Memory B cell (primary cell): ENCODE measurements around the gene SPTBN1.
A peak's percentile ranks its signal among the peaks of the same experiment; 100 is the strongest.

Experiments
- ATAC-seq: fragments of 150-1000 bp; cut with Tn5 transposase; 2 replicates; pipeline ENCODE4 v1.10.0; 2021; ENCODE audit warnings: low read depth, mild to moderate bottlenecking, moderate library complexity
- DNase-seq, 2 donors: peaks; one replicate each; pipeline ENCODE4 v3.0.0; 2022; ENCODE audit warnings: low spot score in 2 of 2
- H3K27ac Mint-ChIP-seq: one replicate; pipeline ENCODE4 v1.8.0; 2022; ENCODE audit warnings: mild to moderate bottlenecking, moderate library complexity, mixed read lengths
- H3K27me3 Mint-ChIP-seq: one replicate; pipeline ENCODE4 v1.8.0; 2022; ENCODE audit warnings: mixed read lengths
- H3K36me3 Mint-ChIP-seq: one replicate; pipeline ENCODE4 v1.8.0; 2022; ENCODE audit warnings: mild to moderate bottlenecking, mixed read lengths
- H3K4me1 Mint-ChIP-seq: one replicate; pipeline ENCODE4 v1.8.0; 2022; ENCODE audit warnings: mixed read lengths
- H3K4me3 Mint-ChIP-seq: one replicate; pipeline ENCODE4 v1.8.0; 2022; ENCODE audit warnings: mild to moderate bottlenecking, moderate library complexity, mixed read lengths
- H3K9me3 Mint-ChIP-seq: one replicate; pipeline ENCODE4 v1.8.0; 2022; ENCODE audit warnings: mixed read lengths

The SPTBN1 gene

DNA sequence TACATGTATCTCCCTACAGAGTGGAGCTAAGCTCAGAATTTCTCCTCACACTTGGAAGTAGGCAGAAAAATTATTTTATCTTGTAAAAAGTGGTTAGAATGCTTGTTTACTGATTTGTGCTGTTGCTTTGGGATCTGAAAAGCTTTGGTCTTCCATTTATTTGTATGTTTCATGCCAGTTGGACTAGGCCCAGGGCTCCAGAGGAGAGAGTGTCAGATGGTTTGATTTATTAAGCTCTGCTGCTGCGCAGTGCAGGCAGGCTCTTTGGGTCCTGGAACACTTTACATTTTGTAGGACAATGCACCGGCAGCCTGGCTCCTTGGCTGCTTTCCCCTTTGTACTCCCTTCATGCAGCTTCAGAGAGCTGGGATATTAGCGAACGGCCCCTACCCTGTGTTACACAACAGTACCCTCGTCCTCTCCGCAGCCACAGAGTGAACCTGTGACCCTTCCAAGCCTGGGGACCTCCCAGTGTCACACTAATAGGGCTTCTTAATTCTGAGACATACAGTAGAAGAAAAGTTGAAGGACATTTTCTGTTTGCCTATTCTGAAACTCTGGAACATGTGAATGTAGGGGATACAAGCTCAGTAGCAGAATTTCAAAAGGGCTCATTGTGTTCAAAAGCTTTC, 210.6 kb downstream of the SPTBN1 start:
- peak overlapping the region; percentile 41 for H3K27ac Mint-ChIP-seq

DNA sequence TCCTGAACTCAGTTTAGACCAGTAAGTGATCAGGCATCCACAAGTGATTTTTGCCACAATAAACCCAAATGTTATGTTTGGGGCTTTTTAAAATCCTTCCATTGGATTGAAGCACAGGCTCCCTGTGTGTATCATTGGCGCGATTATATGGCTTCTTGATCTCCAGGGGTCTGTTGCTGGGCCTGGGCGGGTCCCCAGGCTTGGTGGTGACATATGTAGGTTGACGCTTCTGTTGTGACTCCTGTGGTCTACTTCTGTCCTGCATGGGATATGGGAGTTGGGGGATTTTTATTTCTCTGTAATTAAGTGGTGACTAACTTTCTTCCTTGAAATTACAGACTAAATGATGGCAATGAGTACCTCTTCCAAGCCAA, 211.1 kb downstream of the SPTBN1 start:
- Mint-ChIP-seq H3K4me1 (peaks cover 6% of the 10 kb centered on the region), H3K27ac (peak overlapping the region; percentile 24), H3K4me3 (no peak overlapping the region), H3K27me3 (no peaks in the 10 kb centered on the region), H3K9me3 (no peaks in the 10 kb centered on the region), H3K36me3 (peaks cover 40% of the 10 kb centered on the region)
- ATAC-seq (no peak), DNase-seq (no peak)

More for the DNA sequence above, 210.6 kb downstream of the SPTBN1 start:
- DNase-seq (no peak), ATAC-seq (no peak)
- peaks cover 40% of the 10 kb centered on the region for H3K36me3 Mint-ChIP-seq
- H3K27me3 Mint-ChIP-seq: no peaks in the 10 kb centered on the region
- H3K4me1 Mint-ChIP-seq: peaks cover 4% of the 10 kb centered on the region
- no peaks in the 10 kb centered on the region for H3K9me3 Mint-ChIP-seq
- H3K4me3 Mint-ChIP-seq: no peak overlapping the region

DNA sequence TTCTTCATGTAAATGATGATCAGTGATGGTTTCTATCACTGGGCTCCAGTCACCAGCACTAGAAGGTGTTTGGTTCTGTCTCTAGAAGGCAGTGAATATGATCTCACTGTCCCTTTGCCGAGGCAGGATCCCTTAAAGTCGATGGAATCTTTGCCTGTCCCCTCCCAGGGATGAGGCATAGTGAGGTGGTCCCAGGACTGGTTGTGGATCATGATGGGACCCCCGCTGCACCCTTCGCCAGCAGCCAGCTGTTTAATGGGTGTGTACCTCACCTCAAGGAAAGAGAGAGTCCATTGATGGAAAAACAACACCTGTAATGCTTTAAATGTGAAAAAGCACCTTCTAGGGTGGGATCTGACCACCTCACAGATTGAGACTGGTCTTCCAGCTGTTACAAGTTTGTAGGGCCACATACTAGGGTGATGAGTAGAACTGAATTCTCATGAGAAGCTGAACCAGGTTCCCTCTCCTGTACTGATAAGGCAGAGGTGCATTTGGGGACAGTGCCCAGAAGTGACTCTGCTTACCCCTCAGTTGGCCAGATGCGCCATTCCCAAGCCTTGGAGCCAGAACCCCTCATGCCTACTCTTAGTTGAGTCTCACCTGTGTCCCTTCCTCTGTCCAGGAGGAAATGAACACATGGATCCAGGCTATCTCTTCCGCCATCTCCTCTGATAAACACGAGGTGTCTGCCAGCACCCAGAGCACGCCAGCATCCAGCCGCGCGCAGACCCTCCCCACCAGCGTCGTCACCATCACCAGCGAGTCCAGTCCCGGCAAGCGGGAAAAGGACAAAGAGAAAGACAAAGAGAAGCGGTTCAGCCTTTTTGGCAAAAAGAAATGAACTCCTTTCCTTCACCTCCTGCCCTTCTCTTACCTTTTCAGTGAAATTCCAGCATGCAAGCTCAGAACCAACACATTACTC, 211.9 kb downstream of the SPTBN1 start:
- H3K4me1 Mint-ChIP-seq: peaks cover 13% of the 10 kb centered on the region
- H3K36me3 Mint-ChIP-seq: peaks cover 34% of the 10 kb centered on the region
- ATAC-seq (no peak), DNase-seq (no peak)
- peak overlapping the region; percentile 38 for H3K27ac Mint-ChIP-seq
- H3K9me3 Mint-ChIP-seq: no peaks in the 10 kb centered on the region
- H3K27me3 Mint-ChIP-seq: no peaks in the 10 kb centered on the region
- no peak overlapping the region for H3K4me3 Mint-ChIP-seq

- no peak for DNase-seq
- H3K4me3 Mint-ChIP-seq: no peak overlapping the region
- no peak for ATAC-seq
- H3K27me3 Mint-ChIP-seq: no peaks in the 10 kb centered on the region
- peaks cover 34% of the 10 kb centered on the region for H3K36me3 Mint-ChIP-seq
- no peak overlapping the region for H3K27ac Mint-ChIP-seq
- no peaks in the 10 kb centered on the region for H3K9me3 Mint-ChIP-seq
- peaks cover 19% of the 10 kb centered on the region for H3K4me1 Mint-ChIP-seq
Observed at GRCh38 chr2:54668711-54669110, 212.6 kb downstream of the SPTBN1 start.

- DNase-seq: no peak
- peaks cover 19% of the 10 kb centered on the region for H3K4me1 Mint-ChIP-seq
- H3K9me3 Mint-ChIP-seq: no peaks in the 10 kb centered on the region
- peaks cover 29% of the 10 kb centered on the region for H3K36me3 Mint-ChIP-seq
- H3K27me3 Mint-ChIP-seq: no peaks in the 10 kb centered on the region
- no peak for ATAC-seq
- H3K4me3 Mint-ChIP-seq: no peak overlapping the region
- no peak overlapping the region for H3K27ac Mint-ChIP-seq
Observed at GRCh38 chr2:54669677-54670484, 213.8 kb downstream of the SPTBN1 start.

GRCh38 chr2:54670485-54671009, 214.4 kb downstream of the SPTBN1 start:
- Mint-ChIP-seq H3K36me3 (peaks cover 25% of the 10 kb centered on the region), H3K4me1 (peaks cover 15% of the 10 kb centered on the region), H3K27me3 (no peaks in the 10 kb centered on the region), H3K27ac (no peak overlapping the region), H3K9me3 (no peaks in the 10 kb centered on the region), H3K4me3 (no peak overlapping the region)
- ATAC-seq (no peak), DNase-seq (no peak)

DNA sequence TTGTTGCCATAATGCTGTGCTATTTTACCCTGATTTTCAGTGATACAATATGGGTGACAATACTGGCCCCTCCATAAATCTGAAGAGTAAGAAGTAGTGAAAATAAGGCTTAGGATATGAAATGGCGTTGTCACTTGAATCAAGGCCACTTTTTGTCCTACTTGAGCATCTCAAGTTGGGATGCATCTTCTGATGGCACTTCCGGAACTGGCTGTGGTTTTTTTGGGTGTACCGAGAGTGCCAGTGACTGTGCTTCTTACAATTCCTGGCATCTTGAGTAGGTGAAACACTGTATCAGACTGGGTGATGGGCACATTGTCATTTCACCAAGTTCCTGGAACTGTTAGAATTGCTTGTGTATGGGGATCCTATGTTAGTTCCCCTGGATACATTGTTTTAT, 214.9 kb downstream of the SPTBN1 start:
- peaks cover 15% of the 10 kb centered on the region for H3K4me1 Mint-ChIP-seq
- DNase-seq (no peak), ATAC-seq (no peak)

DNA sequence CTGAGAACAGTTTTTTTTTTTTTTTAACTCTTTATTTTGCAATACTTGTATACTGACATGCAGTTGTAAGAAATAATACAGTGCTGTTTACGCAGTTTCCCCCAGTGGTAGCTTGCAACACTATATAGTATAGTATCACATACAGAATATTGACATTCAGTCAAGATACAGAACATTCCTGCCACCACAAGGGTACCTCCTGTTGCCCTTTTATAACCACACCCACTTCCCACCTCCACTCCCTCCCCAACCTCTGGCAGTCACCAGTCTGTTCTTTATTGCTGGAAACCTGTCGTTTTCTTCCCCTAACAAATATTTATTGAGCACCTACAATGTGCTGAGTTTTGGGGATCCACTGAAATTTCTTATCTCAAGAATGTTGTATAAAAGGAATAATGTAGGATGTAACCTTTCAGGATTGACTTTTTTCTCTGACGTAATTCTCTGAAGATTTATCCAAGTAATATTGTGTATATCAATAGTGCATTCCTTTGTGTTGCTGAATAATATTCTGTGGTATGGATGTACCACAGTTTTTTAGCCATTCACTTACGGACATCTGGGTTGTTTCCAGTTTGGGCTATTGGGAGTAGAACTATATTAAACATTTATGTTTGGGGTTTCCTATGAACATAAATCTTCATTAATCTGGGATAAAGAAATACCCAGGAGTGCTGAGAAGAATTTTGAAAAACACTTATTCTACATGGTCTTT, 215.9 kb downstream of the SPTBN1 start:
- Mint-ChIP-seq H3K36me3 (peaks cover 22% of the 10 kb centered on the region), H3K4me1 (peaks cover 17% of the 10 kb centered on the region), H3K27me3 (no peaks in the 10 kb centered on the region), H3K4me3 (no peak overlapping the region), H3K27ac (peak overlapping the region; percentile 81), H3K9me3 (no peaks in the 10 kb centered on the region)
- DNase-seq (no peak), ATAC-seq (no peak)

More for the DNA sequence above, 214.9 kb downstream of the SPTBN1 start:
- H3K4me3 Mint-ChIP-seq: no peak overlapping the region
- H3K9me3 Mint-ChIP-seq: no peaks in the 10 kb centered on the region
- H3K27ac Mint-ChIP-seq: no peak overlapping the region
- no peaks in the 10 kb centered on the region for H3K27me3 Mint-ChIP-seq
- H3K36me3 Mint-ChIP-seq: peaks cover 24% of the 10 kb centered on the region

- no peaks in the 10 kb centered on the region for H3K9me3 Mint-ChIP-seq
- no peaks in the 10 kb centered on the region for H3K27me3 Mint-ChIP-seq
- ATAC-seq (peak; percentile 89), DNase-seq (peak; percentile 26 to 29)
- peak overlapping the region; percentile 16 for H3K4me3 Mint-ChIP-seq
- peaks cover 19% of the 10 kb centered on the region for H3K4me1 Mint-ChIP-seq
- H3K27ac Mint-ChIP-seq: peak overlapping the region; percentile 81
- peaks cover 19% of the 10 kb centered on the region for H3K36me3 Mint-ChIP-seq
Observed at GRCh38 chr2:54672590-54673456, 216.7 kb downstream of the SPTBN1 start.

DNA sequence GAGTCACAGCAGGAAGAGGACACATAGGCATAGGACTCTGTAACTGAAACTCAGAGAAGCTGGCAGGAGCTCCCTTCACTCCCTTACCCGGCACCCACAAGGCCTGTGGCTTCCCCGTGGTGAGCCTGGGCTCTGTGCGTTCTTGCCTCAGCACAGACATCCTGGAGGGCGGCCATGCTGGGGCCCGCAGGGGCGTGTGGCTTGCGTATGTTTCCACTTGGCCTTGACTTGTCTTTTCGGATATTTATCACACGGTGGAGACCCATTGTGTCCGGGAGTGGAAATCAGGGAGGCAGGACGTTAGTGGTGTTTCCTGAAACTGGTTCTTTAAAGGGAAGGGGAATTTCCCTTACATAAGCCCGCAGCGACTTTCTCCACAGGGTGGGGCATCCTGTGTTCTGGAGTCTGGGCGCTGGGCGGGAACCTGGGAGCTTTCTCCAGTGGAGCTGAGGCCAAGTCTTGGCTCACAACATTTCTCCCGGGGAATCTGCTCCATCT, 217.4 kb downstream of the SPTBN1 start:
- peaks cover 14% of the 10 kb centered on the region for H3K36me3 Mint-ChIP-seq
- DNase-seq: peak in 1 of 2 donors; percentile 18
- peak overlapping the region; percentile 16 for H3K4me3 Mint-ChIP-seq
- peak overlapping the region; percentile 81 for H3K27ac Mint-ChIP-seq
- no peaks in the 10 kb centered on the region for H3K9me3 Mint-ChIP-seq
- ATAC-seq: peak; percentile 64
- no peaks in the 10 kb centered on the region for H3K27me3 Mint-ChIP-seq
- peaks cover 24% of the 10 kb centered on the region for H3K4me1 Mint-ChIP-seq

DNA sequence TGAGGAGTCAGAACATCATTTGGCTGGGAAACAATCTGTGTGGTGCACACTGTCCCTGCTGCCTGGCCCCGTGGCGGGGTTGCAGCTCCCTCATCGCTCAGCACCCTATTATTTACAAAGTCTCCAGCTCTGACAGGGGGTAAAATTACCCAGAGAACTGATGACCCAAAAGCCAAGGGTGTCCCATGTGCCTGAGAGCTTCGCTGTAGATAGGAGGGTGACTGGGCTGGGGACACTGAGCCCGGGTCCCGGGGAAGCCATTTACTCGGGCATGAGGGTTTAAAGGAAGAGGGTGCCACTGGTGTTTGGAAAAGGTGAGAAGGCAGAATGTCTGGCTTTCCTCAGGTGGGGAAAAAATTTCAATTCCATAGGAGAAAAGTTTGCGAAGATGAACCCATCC, 219.2 kb downstream of the SPTBN1 start:
- Mint-ChIP-seq H3K4me1 (peaks cover 31% of the 10 kb centered on the region), H3K4me3 (no peak overlapping the region), H3K27me3 (peaks cover 3% of the 10 kb centered on the region), H3K9me3 (no peaks in the 10 kb centered on the region), H3K36me3 (peaks cover 7% of the 10 kb centered on the region), H3K27ac (no peak overlapping the region)
- no peak for DNase-seq
- no peak for ATAC-seq

GRCh38 chr2:54675738-54676137, 219.6 kb downstream of the SPTBN1 start:
- Mint-ChIP-seq H3K27me3 (peaks cover 4% of the 10 kb centered on the region), H3K36me3 (peaks cover 4% of the 10 kb centered on the region), H3K27ac (no peak overlapping the region), H3K4me3 (no peak overlapping the region), H3K9me3 (no peaks in the 10 kb centered on the region), H3K4me1 (peaks cover 33% of the 10 kb centered on the region)
- ATAC-seq (no peak), DNase-seq (no peak)
